ENCODE data around the gene ZNF432.

ZNF432 gene

GRCh38 chr19:52007806-52008557 lies 40.7 kb downstream of the ZNF432 start, which contains the start of gene ZNF615:
TSS of gene ZNF615 (minus strand) at chr19:52008211. CDS start at chr19:52003711, 4,500 bp downstream.
- DNase-seq (ENCODE audit: low read depth): peak; percentile 84

GRCh38 chr19:52007451-52007805 lies 41.2 kb downstream of the ZNF432 start:
- no peak for DNase-seq (ENCODE audit: low read depth)

- no peak for DNase-seq (ENCODE audit: low read depth)
These were observed 54.5 kb downstream of the ZNF432 start for GRCh38 chr19:51994048-51994644.

GRCh38 chr19:51993422-51993821 lies 55.2 kb downstream of the ZNF432 start:
- DNase-seq (ENCODE audit: low read depth): no peak

GRCh38 chr19:51986309-51987291 lies 62.0 kb downstream of the ZNF432 start, which contains the start of gene ZNF350:
TSS of gene ZNF350 (minus strand) at chr19:51986840. CDS start at chr19:51974360, 12,480 bp downstream.
- DNase-seq (ENCODE audit: low read depth): peak; percentile 78

GRCh38 chr19:51983361-51983760 lies 65.3 kb downstream of the ZNF432 start:
- no peak for DNase-seq (ENCODE audit: low read depth)
